Measurements from ENCODE around the gene AGO4.

DNA sequence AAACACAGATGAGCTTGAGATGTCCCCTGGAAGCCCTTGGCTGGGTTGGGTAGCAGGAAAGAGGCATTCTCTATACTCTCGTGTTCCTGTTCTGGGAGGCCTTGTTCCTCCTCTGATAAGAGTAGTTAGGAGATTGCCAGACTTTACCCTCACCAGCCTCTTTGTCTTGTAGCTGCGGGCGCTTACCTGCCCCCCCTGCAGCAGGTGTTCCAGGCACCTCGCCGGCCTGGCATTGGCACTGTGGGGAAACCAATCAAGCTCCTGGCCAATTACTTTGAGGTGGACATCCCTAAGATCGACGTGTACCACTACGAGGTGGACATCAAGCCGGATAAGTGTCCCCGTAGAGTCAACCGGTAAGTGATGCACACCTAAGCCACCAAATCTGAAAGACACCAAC lies 80.4 kb downstream of the AGO4 start:
- TF ChIP-seq CTCF (IDR thresholded peaks at IDR 0.05 in 4 of 5, conservative IDR thresholded peaks at IDR 0.05 in 1 of 5): no peak
- TF ChIP-seq POLR2A (IDR thresholded peaks at IDR 0.05): no peak
